GM10266 (cell line): ENCODE data around the gene TSPAN14.

Source experiments
- DNase-seq: peaks from one replicate; pipeline ENCODE4 v3.0.0; 2012; ENCODE audit errors: extremely low spot score
- CTCF ChIP-seq: IDR thresholded peaks from 2 replicates; pipeline ENCODE4 v1.5.1; 2012; ENCODE audit warnings: mild to moderate bottlenecking, low read depth; ENCODE audit not compliant: control insufficient read depth, insufficient read depth; ENCODE audit errors: missing control alignments

Gene TSPAN14

GRCh38 chr10:80535671-80536360, 81.7 kb downstream of the TSPAN14 start:
- peak; percentile 87 for TF ChIP-seq CTCF
- peak; percentile 94 for DNase-seq

- TF ChIP-seq CTCF: no peak
- DNase-seq: no peak
Observed at GRCh38 chr10:80536361-80536835, 82.3 kb downstream of the TSPAN14 start.

- TF ChIP-seq CTCF: no peak
- no peak for DNase-seq
Observed at GRCh38 chr10:80537086-80537735, 83.1 kb downstream of the TSPAN14 start.

- TF ChIP-seq CTCF: no peak
- DNase-seq: no peak
Observed at GRCh38 chr10:80537736-80538480, 83.8 kb downstream of the TSPAN14 start, which contains the start of gene SH2D4B. Gene SH2D4B, plus strand, starts transcription at chr10:80537902. Its CDS starts 430 bp downstream, at chr10:80538332.

GRCh38 chr10:80538481-80539185, 84.5 kb downstream of the TSPAN14 start:
- no peak for TF ChIP-seq CTCF
- no peak for DNase-seq

GRCh38 chr10:80539421-80540031, 85.4 kb downstream of the TSPAN14 start:
- no peak for DNase-seq
- TF ChIP-seq CTCF: no peak
